ENCODE data around the gene C9orf153. TPM values are rescaled to one million over a fixed set of nuclear protein-coding genes. Genes with fewer than 3 reads are reported as not detected.
"Not testable (repeated sequence)": the region's sequence is repeated elsewhere in the genome, so short reads cannot be mapped to it uniquely, and the experiment has no call there.

Gene C9orf153
- polyA plus RNA-seq, 3 donors: 0.10 to 0.13 TPM; not detected in 1

DNA sequence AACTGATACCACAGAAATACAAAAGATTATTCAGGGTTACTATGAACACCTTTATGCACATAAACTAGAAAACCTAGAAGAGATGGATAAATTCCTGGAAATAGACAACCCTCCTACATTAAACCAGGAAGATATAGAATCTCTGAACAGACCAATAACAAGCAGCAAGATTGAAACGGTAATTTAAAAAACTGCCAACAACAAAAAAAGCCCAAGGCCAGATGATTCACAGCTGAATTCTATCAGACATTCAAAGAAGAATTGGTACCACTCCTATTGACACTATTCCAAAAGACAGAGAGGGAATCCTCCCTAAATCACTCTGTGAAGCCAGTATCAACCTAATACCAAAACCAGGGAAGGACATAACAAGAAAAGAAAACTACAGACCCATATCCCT is 68.8 kb downstream of the C9orf153 start:
- not testable (repeated sequence) for DNase-seq

DNA sequence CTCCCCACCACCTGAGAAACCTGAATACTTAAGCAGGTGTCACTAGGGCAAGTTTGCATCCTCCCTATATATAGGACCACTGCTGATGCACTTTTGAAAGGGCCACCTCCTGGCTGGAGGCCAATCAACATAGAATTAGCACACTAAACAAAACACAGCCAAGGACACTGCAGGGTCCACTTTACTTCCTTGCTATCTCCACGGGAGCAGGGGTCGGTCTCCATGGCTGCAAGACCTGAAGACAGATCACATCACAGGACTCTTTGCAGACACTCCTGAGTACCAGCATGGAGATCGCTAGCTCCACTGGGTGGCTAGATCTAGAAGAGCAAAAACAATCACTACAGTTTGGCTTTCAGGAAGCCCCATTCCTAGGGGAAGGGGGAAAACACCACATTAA is 72.3 kb downstream of the C9orf153 start:
- DNase-seq: no peak

DNA sequence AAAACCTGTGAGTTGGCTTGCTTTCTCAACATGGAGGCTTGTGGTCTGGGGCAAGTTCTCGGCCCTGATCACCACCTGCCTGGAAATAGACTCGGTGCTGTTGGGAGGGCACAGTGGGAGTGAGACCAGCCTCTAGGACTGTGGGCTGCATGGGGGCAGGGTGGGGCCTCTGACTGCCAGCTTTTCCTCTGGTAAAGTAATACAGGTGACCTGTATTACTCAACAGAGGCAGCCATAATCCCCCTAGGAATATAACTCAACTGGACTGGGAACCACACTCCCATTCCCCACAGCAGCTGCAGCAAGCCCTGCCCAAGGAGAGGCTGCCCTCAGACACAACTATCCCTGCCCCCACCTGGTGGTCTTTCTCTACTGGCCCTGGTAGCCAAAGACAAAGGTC is 72.8 kb downstream of the C9orf153 start:
- DNase-seq: no peak

DNA sequence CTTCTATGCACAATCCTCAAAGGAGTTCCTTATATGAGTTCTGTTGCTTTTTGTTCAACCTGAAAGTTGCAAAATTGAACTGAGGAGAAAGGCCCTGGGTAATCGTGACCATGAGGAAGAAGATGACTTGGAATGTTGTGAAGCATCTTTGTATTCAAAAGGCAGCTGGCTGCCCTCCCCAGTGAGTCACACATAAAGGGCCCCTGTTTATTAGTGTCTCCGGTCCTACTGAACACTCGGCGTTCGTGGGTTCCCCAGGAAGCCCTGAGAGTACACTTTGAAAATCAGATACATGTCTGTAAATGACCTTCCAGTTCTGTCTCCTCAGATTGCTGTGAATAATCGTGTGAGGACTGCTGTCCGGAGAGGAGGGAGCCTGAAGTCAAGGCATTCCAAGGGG is 73.6 kb downstream of the C9orf153 start:
- DNase-seq: no peak

DNA sequence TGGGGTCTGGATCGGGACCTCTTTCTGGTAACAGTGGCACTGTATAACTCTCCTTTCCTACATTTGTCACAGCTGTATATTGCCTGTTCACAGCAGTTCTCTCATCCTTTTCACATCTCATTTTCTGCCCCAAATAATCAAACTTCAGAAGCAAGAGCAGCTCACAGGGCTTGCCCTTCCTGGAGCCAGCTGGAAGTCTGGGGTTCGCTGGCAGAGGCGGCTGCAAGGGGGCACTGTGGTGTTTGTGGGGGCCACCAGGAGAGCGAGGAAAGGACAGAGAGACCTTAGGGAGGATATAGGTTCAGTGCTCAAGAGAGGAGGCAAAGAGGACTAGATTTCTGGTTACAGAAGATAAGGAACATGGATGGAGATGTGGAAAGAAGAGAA is 75.3 kb downstream of the C9orf153 start:
- no peak for DNase-seq

DNA sequence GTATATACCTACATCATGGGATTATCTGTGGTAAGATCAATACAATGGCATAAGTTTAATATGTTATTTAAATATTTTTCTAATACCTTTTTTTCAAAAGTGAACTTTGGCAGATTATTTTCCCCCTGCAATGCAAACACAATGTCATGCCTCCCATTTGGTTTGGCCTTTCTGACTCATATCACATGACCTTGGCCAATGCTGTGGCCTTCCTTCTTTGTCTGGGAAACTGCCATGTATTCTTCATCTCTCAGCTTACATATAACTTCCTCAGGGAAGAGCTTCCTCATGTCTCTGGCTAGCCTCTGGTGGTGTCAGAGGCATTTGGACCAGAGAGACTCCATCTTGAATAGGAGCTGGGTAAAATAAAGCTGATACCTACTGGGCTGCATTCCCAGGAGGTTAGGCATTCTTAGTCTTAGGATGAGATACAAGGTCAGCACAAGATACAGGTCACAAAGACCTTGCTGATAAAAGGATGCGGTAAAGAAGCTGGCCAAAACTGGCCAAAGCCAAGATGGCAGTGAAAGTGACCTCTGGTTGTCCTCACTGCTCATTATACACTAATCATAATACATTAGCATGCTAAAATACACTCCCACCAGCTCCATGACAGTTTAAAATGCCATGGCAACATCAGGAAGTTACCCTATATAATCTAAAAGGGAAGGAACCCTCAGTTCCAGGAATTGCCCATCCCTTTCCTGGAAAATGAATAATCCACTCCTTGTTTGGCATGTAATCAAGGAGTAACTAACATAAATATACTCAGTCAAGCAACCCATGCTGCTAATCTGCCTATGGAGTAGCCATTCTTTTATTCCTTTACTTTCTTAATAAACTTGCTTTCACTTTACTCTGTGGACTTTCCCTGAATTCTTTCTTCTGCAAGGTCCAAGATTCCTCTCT is 76.0 kb downstream of the C9orf153 start:
- no peak for DNase-seq

DNA sequence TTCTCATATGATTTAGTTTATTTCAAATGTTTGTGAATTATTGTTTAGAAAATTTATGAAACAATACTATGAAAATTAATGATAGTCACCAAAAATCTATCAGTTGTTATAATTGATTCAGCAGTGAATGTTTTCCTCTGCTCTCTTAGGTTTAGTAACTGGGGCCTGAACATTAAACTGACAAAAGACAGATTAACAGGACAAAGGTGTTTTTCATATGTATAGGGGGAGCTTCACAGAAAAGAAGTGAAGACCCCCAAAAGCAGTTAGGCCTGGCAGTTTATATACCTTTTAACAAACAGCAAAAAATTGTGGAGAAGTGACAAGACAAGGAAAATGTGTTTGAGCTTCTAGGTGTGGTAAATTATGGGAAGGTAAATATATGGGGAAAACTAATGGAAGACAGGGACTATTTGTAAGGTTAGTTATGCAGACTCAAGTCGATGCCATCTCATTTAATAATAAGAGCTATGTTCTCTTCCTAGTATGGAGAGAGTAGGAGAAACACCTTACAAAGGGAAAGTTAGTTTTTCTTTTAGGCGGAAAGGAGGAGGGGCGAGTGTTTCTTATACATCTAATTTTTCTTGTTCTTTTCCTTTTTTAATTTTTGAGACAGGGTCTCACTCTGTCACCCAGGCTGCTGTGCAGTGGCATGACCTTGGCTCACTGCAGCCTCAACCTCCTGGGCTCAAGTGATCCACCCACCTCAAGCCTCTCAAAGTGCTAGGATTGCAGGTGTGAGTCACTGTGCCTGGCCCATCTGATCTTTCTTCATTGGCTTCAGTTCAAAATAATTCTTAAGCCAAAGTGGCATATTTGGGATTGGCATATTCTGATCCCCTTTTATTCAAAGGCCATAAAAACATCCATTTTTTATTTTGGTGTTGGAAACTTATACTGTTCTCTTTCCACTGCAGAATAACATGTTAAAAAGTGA is 77.8 kb downstream of the C9orf153 start:
- no peak for DNase-seq

DNA sequence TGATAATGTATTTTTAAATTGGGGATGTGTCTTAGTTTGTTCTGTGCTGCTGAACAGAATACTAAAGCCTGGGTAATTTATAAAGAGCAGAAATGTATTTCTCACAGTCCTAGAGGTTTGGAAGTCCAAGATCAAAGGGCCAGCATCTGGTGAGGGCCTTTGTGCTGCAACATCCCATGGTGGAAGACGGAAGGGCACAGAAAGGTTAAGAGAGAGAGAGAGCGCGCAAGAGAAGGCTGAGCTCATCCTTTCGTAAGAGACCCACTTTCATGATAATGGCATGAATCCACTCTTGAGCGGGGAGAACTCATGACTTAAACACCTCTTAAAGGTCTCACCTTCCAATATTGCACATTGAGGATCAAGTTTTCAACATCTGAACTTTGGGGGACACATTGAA is 81.0 kb downstream of the C9orf153 start:
- DNase-seq: no peak

DNA sequence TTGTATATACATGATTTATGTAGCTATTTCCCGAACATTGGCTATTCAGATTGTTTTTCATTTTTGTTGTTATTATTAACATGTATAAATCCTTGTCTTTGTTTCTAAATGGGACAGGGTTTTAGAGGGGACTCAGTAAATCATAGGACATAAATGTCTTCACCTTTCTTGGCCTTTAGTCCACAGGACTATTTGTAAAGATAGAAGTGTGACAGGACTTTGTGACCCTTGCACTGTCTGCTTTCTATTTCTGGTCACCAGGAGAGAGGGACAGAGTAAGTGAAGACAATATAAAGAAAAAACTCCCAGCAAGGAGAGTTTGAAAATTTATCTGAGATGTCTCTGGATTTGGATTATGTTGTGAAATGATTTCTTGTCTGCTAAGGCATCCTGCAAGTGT is 81.5 kb downstream of the C9orf153 start:
- no peak for DNase-seq

DNA sequence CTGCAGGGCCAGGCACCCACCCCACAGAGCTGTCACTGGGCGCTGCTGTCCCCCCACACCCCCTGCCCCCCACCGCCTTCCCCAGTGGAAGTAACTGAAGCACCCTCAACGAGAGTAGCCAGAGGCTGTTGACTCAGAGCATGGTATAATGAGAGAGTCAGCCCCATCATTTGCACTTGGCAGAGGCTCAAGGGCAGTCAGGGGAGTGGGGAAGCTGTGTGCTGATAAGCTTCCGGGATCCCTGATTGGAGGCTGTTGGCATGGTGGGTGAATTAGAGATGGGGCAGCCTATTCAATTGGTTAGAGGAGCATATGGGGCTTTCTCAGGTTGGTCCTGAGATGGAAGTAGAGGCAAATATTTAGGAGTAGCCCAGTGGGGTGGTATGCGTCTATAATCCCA is 83.0 kb downstream of the C9orf153 start:
- no peak for DNase-seq

DNA sequence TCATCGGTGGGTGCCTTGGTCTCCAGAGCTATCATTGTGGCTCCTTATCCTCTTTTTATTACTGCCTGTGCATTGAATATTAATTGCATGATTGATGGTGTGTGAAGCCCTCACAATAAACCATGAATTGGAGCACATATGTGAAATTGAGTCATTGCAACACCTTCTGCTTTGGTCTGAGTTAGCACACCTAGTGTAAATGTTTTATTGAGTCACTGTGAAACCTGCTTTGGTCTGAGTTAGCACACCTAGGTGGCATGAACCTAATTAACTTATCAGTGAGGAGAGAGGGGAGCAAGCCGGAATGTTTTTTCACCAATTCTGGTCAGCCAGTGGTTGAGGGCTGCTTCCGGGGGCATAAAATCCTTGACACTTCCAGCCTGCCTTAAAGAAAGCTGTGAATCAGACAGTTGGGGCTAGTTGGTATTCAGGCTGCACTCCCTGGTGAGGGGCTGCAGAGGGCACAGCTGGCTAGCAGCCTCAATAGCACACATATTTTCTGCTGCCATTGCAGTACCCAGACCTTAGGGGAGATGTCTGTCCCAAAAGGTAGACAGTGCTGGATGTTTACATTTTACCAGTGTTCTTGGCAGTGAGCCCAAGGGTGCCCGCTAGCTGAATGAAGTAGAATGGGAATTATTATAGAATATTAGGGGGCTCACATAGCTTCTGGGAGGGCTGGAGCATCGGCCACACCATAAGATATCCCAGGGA is 83.6 kb downstream of the C9orf153 start:
- no peak for DNase-seq

DNA sequence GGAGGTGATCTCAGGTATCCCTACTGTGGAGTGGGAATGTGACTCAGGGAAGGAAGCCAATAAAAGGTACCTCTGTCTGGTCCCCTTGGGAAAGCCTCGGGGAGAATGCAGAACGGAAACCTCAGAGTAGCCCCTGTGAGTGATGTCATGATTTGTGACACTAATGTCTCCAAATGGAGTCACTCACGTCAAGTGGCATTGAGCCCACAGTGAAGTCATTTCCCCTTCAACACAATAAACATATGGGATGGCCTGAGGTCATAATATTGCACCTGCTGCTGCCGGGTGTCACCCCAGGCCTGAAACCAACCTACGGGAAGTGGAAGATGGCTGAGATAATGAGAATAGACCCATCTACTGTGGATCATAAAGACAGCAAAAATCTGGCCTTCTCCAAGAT is 84.2 kb downstream of the C9orf153 start:
- no peak for DNase-seq

Other genes with a start within 250 kb of the C9orf153 start
- 100 to 1,000 TPM; 142 to 154 (median 148) TPM for gene GOLM1, start 160.1 kb downstream of the C9orf153 start, polyA plus RNA-seq (ENCODE audit: insufficient read length in 3 of 3)
- gene ISCA1, start 22.9 kb upstream of the C9orf153 start, polyA plus RNA-seq (ENCODE audit: insufficient read length in 3 of 3): 10 to 100 TPM; 51.6 to 54.9 (median 53.9) TPM
- gene TUT7, start 94.8 kb upstream of the C9orf153 start, polyA plus RNA-seq (ENCODE audit: insufficient read length in 3 of 3): 10 to 100 TPM; 23.3 to 29.9 (median 25.2) TPM

Measured in renal pelvis (tissue), 4 donors.